ENCODE results near the gene LRRN3. TPM values are rescaled to one million over a fixed set of nuclear protein-coding genes. Genes with fewer than 3 reads are reported as not detected.

The LRRN3 gene
- not detected in 2 replicates for total RNA-seq (2014; rRNA removed; shearing (Covaris generic); ENCODE audit: low replicate concordance)

DNA sequence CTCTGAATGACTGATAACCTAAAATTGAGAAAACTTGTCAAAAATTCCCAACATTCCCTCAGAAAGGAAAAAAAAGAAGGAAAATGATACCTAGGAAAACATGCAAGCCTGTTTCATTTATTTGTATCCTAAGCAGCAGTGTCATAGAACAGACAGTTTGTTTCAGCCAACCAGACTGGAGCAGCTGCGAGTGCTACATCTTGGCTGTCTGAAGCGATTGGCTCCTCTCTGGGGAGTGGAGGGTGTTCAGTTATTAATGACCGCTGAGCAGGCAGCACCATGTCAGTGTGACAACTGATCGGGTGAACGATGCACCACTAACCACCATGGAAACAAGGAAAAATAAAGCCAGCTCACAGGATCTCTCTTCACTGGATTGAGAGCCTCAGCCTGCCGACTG, at the start of gene LRRN3:
Gene LRRN3 (plus strand): TSS at position 282 of the 400 bp plus-strand sequence. CDS start 31,646 bp downstream, outside the sequence.
- H3K9ac ChIP-seq (ENCODE audit: low read length) = no peak within 1 kb of the TSS
- no peak within 1 kb of the TSS for H3K4me2 ChIP-seq (ENCODE audit: low read depth, low read length, poor library complexity, severe bottlenecking)
- no peak within 1 kb of the TSS for H3K27ac ChIP-seq (ENCODE audit: low read length)
- H3K36me3 ChIP-seq (ENCODE audit: insufficient read depth, low read length) = no peaks in the 10 kb centered on the region
- H3K4me1 ChIP-seq (ENCODE audit: low read length) = no peaks in the 10 kb centered on the region
- no peak within 1 kb of the TSS for H3K4me3 ChIP-seq (ENCODE audit: low read length)
- no peaks in the 10 kb centered on the region for H3K79me2 ChIP-seq (ENCODE audit: low read length)
- H3K27me3 ChIP-seq (ENCODE audit: low read length) = no peaks in the 10 kb centered on the region
- no peaks in the 10 kb centered on the region for H4K20me1 ChIP-seq (ENCODE audit: insufficient read depth, low read depth, low read length)
- DNase-seq = no peak
- no peaks in the 10 kb centered on the region for H3K9me3 ChIP-seq (ENCODE audit: low read length)
- H2AFZ ChIP-seq (ENCODE audit: low read length) = no peak within 1 kb of the TSS
- no peaks in the 10 kb centered on the region for H3K9me2 ChIP-seq (replicated peaks; ENCODE audit: insufficient read depth, low read length)

DNA sequence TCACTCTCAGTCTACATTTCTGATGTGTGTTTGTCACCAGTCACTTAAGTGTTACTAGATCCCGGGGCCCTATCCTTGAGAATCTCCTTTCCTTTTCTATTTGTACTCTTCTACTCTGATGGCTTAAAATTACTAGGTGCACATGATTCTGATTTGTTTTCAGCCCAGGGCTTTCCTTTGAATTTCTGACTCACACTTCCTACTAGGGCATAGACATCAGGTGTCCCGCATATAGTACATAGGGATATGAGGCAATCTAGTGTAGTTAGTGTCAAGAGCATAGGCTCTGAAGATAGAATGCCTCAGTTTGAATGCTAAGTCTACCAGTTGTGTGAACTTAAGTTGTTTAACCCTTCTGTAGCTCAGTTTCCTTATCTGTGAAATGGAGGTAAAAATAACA, 49.4 kb upstream of the LRRN3 start:
- H4K20me1 ChIP-seq (ENCODE audit: insufficient read depth, low read depth, low read length) = no peaks in the 10 kb centered on the region
- no peaks in the 10 kb centered on the region for H3K79me2 ChIP-seq (ENCODE audit: low read length)
- H3K4me1 ChIP-seq (ENCODE audit: low read length) = no peaks in the 10 kb centered on the region
- no peak for DNase-seq
- H2AFZ ChIP-seq (ENCODE audit: low read length) = no peak overlapping the region
- H3K9me2 ChIP-seq (replicated peaks; ENCODE audit: insufficient read depth, low read length) = no peaks in the 10 kb centered on the region
- H3K27me3 ChIP-seq (ENCODE audit: low read length) = no peaks in the 10 kb centered on the region
- no peak overlapping the region for H3K4me3 ChIP-seq (ENCODE audit: low read length)
- H3K9ac ChIP-seq (ENCODE audit: low read length) = no peak overlapping the region
- H3K36me3 ChIP-seq (ENCODE audit: insufficient read depth, low read length) = no peaks in the 10 kb centered on the region
- peaks cover 10% of the 10 kb centered on the region for H3K9me3 ChIP-seq (ENCODE audit: low read length)
- H3K27ac ChIP-seq (ENCODE audit: low read length) = no peak overlapping the region
- no peak overlapping the region for H3K4me2 ChIP-seq (ENCODE audit: low read depth, low read length, poor library complexity, severe bottlenecking)

GRCh38 chr7:111042842-111043241, 48.1 kb upstream of the LRRN3 start:
- Histone ChIP-seq H3K36me3 (ENCODE audit: insufficient read depth, low read length) (no peaks in the 10 kb centered on the region), H2AFZ (ENCODE audit: low read length) (no peak overlapping the region), H3K9me3 (ENCODE audit: low read length) (peaks cover 6% of the 10 kb centered on the region), H3K4me2 (ENCODE audit: low read depth, low read length, poor library complexity, severe bottlenecking) (no peak overlapping the region), H3K9me2 (replicated peaks; ENCODE audit: insufficient read depth, low read length) (no peaks in the 10 kb centered on the region), H3K79me2 (ENCODE audit: low read length) (no peaks in the 10 kb centered on the region), H3K27me3 (ENCODE audit: low read length) (no peaks in the 10 kb centered on the region), H3K4me1 (ENCODE audit: low read length) (no peaks in the 10 kb centered on the region), H3K4me3 (ENCODE audit: low read length) (no peak overlapping the region), H3K27ac (ENCODE audit: low read length) (no peak overlapping the region), H4K20me1 (ENCODE audit: insufficient read depth, low read depth, low read length) (no peaks in the 10 kb centered on the region), H3K9ac (ENCODE audit: low read length) (no peak overlapping the region)
- no peak for DNase-seq

- H4K20me1 ChIP-seq (ENCODE audit: insufficient read depth, low read depth, low read length) = no peaks in the 10 kb centered on the region
- no peak overlapping the region for H3K4me2 ChIP-seq (ENCODE audit: low read depth, low read length, poor library complexity, severe bottlenecking)
- no peak overlapping the region for H3K4me3 ChIP-seq (ENCODE audit: low read length)
- no peak overlapping the region for H3K9ac ChIP-seq (ENCODE audit: low read length)
- DNase-seq = no peak
- no peaks in the 10 kb centered on the region for H3K9me2 ChIP-seq (replicated peaks; ENCODE audit: insufficient read depth, low read length)
- H3K36me3 ChIP-seq (ENCODE audit: insufficient read depth, low read length) = no peaks in the 10 kb centered on the region
- peaks cover 7% of the 10 kb centered on the region for H3K9me3 ChIP-seq (ENCODE audit: low read length)
- no peaks in the 10 kb centered on the region for H3K27me3 ChIP-seq (ENCODE audit: low read length)
- H3K4me1 ChIP-seq (ENCODE audit: low read length) = no peaks in the 10 kb centered on the region
- no peak overlapping the region for H2AFZ ChIP-seq (ENCODE audit: low read length)
- no peak overlapping the region for H3K27ac ChIP-seq (ENCODE audit: low read length)
- H3K79me2 ChIP-seq (ENCODE audit: low read length) = no peaks in the 10 kb centered on the region
These were observed 47.4 kb upstream of the LRRN3 start for GRCh38 chr7:111043561-111043960.

- H3K4me3 ChIP-seq (ENCODE audit: low read length) = no peak overlapping the region
- H3K4me2 ChIP-seq (ENCODE audit: low read depth, low read length, poor library complexity, severe bottlenecking) = no peak overlapping the region
- H3K36me3 ChIP-seq (ENCODE audit: insufficient read depth, low read length) = no peaks in the 10 kb centered on the region
- no peaks in the 10 kb centered on the region for H3K4me1 ChIP-seq (ENCODE audit: low read length)
- H3K9ac ChIP-seq (ENCODE audit: low read length) = no peak overlapping the region
- peaks cover 12% of the 10 kb centered on the region for H3K9me3 ChIP-seq (ENCODE audit: low read length)
- no peaks in the 10 kb centered on the region for H3K9me2 ChIP-seq (replicated peaks; ENCODE audit: insufficient read depth, low read length)
- H3K79me2 ChIP-seq (ENCODE audit: low read length) = no peaks in the 10 kb centered on the region
- no peaks in the 10 kb centered on the region for H4K20me1 ChIP-seq (ENCODE audit: insufficient read depth, low read depth, low read length)
- no peak overlapping the region for H2AFZ ChIP-seq (ENCODE audit: low read length)
- no peaks in the 10 kb centered on the region for H3K27me3 ChIP-seq (ENCODE audit: low read length)
- no peak overlapping the region for H3K27ac ChIP-seq (ENCODE audit: low read length)
- DNase-seq = no peak
These were observed 45.5 kb upstream of the LRRN3 start for GRCh38 chr7:111045449-111045848.

DNA sequence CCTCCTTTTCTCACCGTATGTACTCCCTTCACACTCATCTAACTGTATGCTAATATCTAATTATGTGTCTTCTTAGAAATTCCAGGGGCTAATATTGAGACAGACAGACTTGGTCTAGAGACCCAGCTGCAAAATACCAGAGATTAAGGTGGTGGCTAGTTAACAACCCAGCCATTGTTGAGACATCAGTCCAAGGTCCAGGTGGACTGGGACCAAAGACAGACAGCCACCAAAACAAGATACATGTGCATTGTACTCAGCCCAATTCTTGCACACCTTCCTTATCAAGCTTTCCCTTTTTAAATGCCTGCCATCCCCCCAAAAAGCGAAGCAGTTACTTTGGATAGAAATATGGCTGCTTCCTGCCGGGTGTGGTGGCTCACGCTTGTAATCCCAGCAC, 43.3 kb upstream of the LRRN3 start:
- Histone ChIP-seq H2AFZ (ENCODE audit: low read length) (no peak overlapping the region), H3K9me2 (replicated peaks; ENCODE audit: insufficient read depth, low read length) (no peaks in the 10 kb centered on the region), H3K4me1 (ENCODE audit: low read length) (no peaks in the 10 kb centered on the region), H3K79me2 (ENCODE audit: low read length) (no peaks in the 10 kb centered on the region), H3K27me3 (ENCODE audit: low read length) (no peaks in the 10 kb centered on the region), H3K27ac (ENCODE audit: low read length) (no peak overlapping the region), H3K4me3 (ENCODE audit: low read length) (no peak overlapping the region), H3K36me3 (ENCODE audit: insufficient read depth, low read length) (no peaks in the 10 kb centered on the region), H3K9ac (ENCODE audit: low read length) (no peak overlapping the region), H3K4me2 (ENCODE audit: low read depth, low read length, poor library complexity, severe bottlenecking) (no peak overlapping the region), H3K9me3 (ENCODE audit: low read length) (peaks cover 17% of the 10 kb centered on the region), H4K20me1 (ENCODE audit: insufficient read depth, low read depth, low read length) (no peaks in the 10 kb centered on the region)
- no peak for DNase-seq

DNA sequence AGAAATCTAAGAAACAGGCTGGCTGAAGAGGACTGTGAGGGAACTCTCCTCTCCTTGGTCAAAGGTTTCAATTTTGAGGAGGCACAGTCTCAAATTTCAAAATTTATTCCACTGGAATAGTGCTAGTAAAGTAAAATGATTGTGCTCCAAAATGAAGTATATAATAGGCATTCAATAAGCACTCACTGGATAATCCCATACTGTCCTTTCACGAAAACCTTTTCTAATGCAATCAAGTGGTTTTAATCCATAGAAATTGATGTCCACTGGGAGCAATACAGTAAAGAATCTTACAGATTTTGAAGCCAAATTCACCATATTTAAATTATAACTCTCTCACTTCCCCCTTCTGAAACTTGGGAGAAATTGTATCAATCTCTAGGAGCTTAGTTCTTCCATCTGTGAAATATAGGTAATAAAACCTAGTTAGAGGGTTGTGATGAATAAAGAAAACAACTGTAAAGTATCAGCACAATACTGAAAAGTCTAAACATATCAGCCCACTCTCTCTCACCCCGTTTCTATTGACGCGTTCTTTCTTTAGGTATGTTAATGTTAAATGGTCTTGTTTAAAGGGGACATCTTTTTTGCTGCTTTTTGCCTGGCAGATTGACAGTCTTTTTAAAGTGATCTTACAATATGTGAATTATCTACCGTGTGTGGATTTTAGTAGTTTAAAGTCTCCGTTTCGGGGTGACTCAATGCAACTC, 40.8 kb upstream of the LRRN3 start:
- Histone ChIP-seq H3K9ac (ENCODE audit: low read length) (no peak overlapping the region), H3K4me3 (ENCODE audit: low read length) (no peak overlapping the region), H3K27me3 (ENCODE audit: low read length) (no peaks in the 10 kb centered on the region), H3K36me3 (ENCODE audit: insufficient read depth, low read length) (no peaks in the 10 kb centered on the region), H2AFZ (ENCODE audit: low read length) (no peak overlapping the region), H3K79me2 (ENCODE audit: low read length) (no peaks in the 10 kb centered on the region), H4K20me1 (ENCODE audit: insufficient read depth, low read depth, low read length) (no peaks in the 10 kb centered on the region), H3K27ac (ENCODE audit: low read length) (no peak overlapping the region), H3K4me1 (ENCODE audit: low read length) (no peaks in the 10 kb centered on the region), H3K9me3 (ENCODE audit: low read length) (peaks cover 21% of the 10 kb centered on the region), H3K9me2 (replicated peaks; ENCODE audit: insufficient read depth, low read length) (no peaks in the 10 kb centered on the region), H3K4me2 (ENCODE audit: low read depth, low read length, poor library complexity, severe bottlenecking) (no peak overlapping the region)
- DNase-seq = no peak

DNA sequence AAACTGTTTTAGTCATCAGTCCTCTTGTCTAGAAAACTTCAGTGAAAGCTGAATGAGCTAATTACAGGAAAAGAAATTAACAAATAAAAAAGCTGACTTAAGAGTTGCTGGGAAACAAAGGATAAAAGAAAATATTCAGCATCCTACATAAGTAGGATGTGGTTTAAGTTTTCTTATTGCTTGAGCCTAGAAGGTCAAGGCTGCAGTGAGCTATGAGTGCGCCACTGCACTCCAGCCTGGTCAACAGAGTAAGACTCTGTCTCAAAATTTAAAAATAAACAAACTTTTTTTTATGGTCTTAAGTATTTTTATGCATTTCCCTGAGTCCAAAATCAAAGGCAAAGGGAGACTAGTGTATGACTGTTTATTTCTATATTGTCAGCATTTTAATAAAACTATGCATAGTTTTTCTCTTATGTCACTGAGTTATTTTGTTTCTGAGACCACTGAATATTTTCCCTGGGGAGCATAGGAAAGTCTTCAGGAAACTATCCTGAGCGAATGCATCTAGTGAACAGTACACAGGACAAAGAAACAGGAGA, 40.0 kb upstream of the LRRN3 start:
- no peak for DNase-seq
- no peak overlapping the region for H3K4me2 ChIP-seq (ENCODE audit: low read depth, low read length, poor library complexity, severe bottlenecking)
- no peaks in the 10 kb centered on the region for H3K27me3 ChIP-seq (ENCODE audit: low read length)
- no peaks in the 10 kb centered on the region for H3K9me2 ChIP-seq (replicated peaks; ENCODE audit: insufficient read depth, low read length)
- no peaks in the 10 kb centered on the region for H3K4me1 ChIP-seq (ENCODE audit: low read length)
- H3K4me3 ChIP-seq (ENCODE audit: low read length) = no peak overlapping the region
- no peaks in the 10 kb centered on the region for H4K20me1 ChIP-seq (ENCODE audit: insufficient read depth, low read depth, low read length)
- no peak overlapping the region for H3K27ac ChIP-seq (ENCODE audit: low read length)
- no peak overlapping the region for H2AFZ ChIP-seq (ENCODE audit: low read length)
- no peaks in the 10 kb centered on the region for H3K36me3 ChIP-seq (ENCODE audit: insufficient read depth, low read length)
- no peaks in the 10 kb centered on the region for H3K79me2 ChIP-seq (ENCODE audit: low read length)
- no peak overlapping the region for H3K9ac ChIP-seq (ENCODE audit: low read length)
- H3K9me3 ChIP-seq (ENCODE audit: low read length) = peaks cover 21% of the 10 kb centered on the region

All from Karpas-422 (cell line).